Heart right ventricle (tissue), 16 donors: ENCODE results near the gene CAMK2A. TPM values are rescaled to one million over a fixed set of nuclear protein-coding genes. Genes with fewer than 3 reads are reported as not detected.

Experiments
- ATAC-seq, 8 donors: fragments of 200-7000 bp; cut with Tn5 transposase; one replicate each; pipeline ENCODE4 v1.9.1; 2020; ENCODE audit warnings: mild to moderate bottlenecking in 8 of 8, moderate library complexity in 8 of 8, moderate number of reproducible peaks in 1 of 8
- DNase-seq, 2 donors: peaks; one replicate each; pipeline ENCODE4 v3.0.0-alpha.2; 2020
- H3K27ac ChIP-seq, 10 donors: fragments of 200-600 bp; sonication (generic) in 2 of 10; one replicate each; pipeline versions ENCODE4 v1.5.0 to v1.8.0; 2020 to 2022; ENCODE audit warnings: mild to moderate bottlenecking in 3 of 10
- H3K27me3 ChIP-seq, 7 donors: fragments of 200-600 bp; one replicate each; pipeline ENCODE4 v1.8.0; 2021 to 2022; ENCODE audit warnings: mild to moderate bottlenecking in 2 of 7
- H3K36me3 ChIP-seq, 9 donors: fragments of 200-600 bp; sonication (generic) in 1 of 9; one replicate each; pipeline versions ENCODE4 v1.5.0 to v1.8.0; 2020 to 2022; ENCODE audit warnings: mild to moderate bottlenecking in 2 of 9
- H3K4me1 ChIP-seq, 9 donors: fragments of 200-600 bp; sonication (generic) in 1 of 9; one replicate each; pipeline versions ENCODE4 v1.5.0 to v1.8.0; 2020 to 2022; ENCODE audit warnings: mild to moderate bottlenecking in 4 of 9
- H3K4me3 ChIP-seq, 10 donors: fragments of 200-600 bp; sonication (generic) in 2 of 10; one replicate each; pipeline versions ENCODE4 v1.5.0 to v1.8.0; 2020 to 2022; ENCODE audit warnings: mild to moderate bottlenecking in 7 of 10, moderate library complexity in 2 of 10
- H3K9me3 ChIP-seq, 11 donors: fragments of 200-600 bp in 10 of 11; sonication (generic) in 2 of 11; one replicate each; pipeline versions ENCODE4 v1.5.0 to v1.8.0; 2013 to 2022; ENCODE audit warnings: mild to moderate bottlenecking in 2 of 11, control low read depth in 1 of 11, moderate library complexity in 1 of 11
- CTCF ChIP-seq, 9 donors: fragments of 200-600 bp; sonication (generic) in 2 of 9; IDR thresholded peaks; one replicate each; pipeline versions ENCODE4 v1.5.0 to v1.8.0; 2021 to 2022; ENCODE audit warnings: antibody characterized with exemption in 9 of 9, mild to moderate bottlenecking in 5 of 9, moderate library complexity in 1 of 9
- WGBS, 2 donors: extraction: QIAGEN DNeasy Blood & Tissue Kit; methylation state at CpG; one replicate each; pipeline ENCODE4 v1.1.7; 2013; ENCODE audit warnings: inconsistent platforms in 1 of 2; 5-methylcytosine and 5-hydroxymethylcytosine counted together
- intact Hi-C, 10 donors: fragments of 100-400 bp; cut with DNase I; formaldehyde crosslinking; loops; one replicate each; pipeline versions ENCODE4 v1.11.1 to v1.14.2; 2022
- polyA plus RNA-seq, 2 donors: library from polyadenylated mRNA; stranded (reverse); fragments of 200-250 nt; gene quantifications; one replicate each; pipeline ENCODE4 v1.2.3, GENCODE V29; 2013
- total RNA-seq, 10 donors: library from RNA; stranded (reverse); fragmentation: NEBNext Ultra II Directional in 3 of 10; extraction: Animal tissue kit (Norgen Biotek cat#: 25700) in 3 of 10; gene quantifications; one replicate each; pipeline versions ENCODE4 v1.2.1 to v1.2.4, GENCODE V29; 2021 to 2023
- donor health status: Arrhythmogenic right ventricular cardiomyopathy.
- donor health status: ischemic (EF 13 %, LVEDD 7.1; RV severe dilation, severe dysfunction).
- donor health status: healthy with polysubstance abuse.
- donor health status: DM: no; HTN: yes; CAD: no.
- donor health status: DM: no; HTN: no; CAD: no.
- donor health status: ischemic (EF 25% LVEDD 6.9; RV normal size, moderate dysfunction).
- donor health status: ischemic (EF 25% LVEDD 5.7; RV mildly dilated, moderate dysfunction).
- donor health status: healthy.
- donor health status: DM: yes; HTN: yes; CAD: no.
- donor health status: Ischemic cardiomyopathy.
- donor health status: ischemic (EF 35%, LVEDD 5.7; RV mildly dilated, moderate dysfunction).
- donor health status: nonischemic (EF 11% LVEDD 7.7; RV severe dilation, severe dysfunction).
- donor health status: DM: yes; HTN: yes; CAD: no.
- donor health status: PGD.
- donor health status: ischemic (EF 29% LVEDD 5.4; RV normal size, mild dysfunction).
- donor health status: nonischemic (EF 23%, LVEDD 6.1; RV moderate dilation, normal function).

Gene CAMK2A
- total and polyA plus RNA-seq, 12 donors: 1.2 to 25.7 (median 17.9) TPM

DNA sequence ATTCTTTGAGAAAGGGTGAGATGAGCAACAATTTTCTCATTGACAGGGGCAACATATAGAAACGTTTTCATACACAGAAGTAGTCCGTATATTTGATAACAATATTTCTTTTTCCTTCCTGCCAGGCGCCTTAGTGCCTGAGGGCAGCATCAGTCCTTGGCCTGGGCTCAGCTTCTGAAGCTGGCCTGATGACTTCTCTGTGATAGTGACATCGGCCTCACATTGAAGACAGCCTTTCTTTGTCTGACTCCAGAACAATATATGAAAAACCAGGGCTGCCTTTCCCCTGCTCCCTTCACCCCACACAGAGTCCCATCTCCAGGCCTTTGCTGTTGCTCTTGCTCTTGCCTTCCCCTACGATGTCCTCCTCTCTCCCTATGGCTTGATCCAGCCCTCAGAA, 43.8 kb upstream of the CAMK2A start:
- H3K4me3 ChIP-seq: no peak overlapping the region
- ATAC-seq: no peak
- H3K36me3 ChIP-seq: no peaks in the 10 kb centered on the region
- H3K27me3 ChIP-seq: no peaks in the 10 kb centered on the region
- intact Hi-C loops: loop anchor here in 1 of 10 donors (2.0 kb wide), 1 partner anchor 71 kb away; no protein-coding TSS in a partner anchor
- H3K4me1 ChIP-seq: no peaks in the 10 kb centered on the region
- no peak for TF ChIP-seq CTCF (IDR thresholded peaks at IDR 0.05)
- WGBS, 2 donors: 79 to 80% methylated on average over 5 of the region's 5 CpGs
- H3K9me3 ChIP-seq: no peaks in the 10 kb centered on the region
- DNase-seq: no peak
- no peak overlapping the region for H3K27ac ChIP-seq

DNA sequence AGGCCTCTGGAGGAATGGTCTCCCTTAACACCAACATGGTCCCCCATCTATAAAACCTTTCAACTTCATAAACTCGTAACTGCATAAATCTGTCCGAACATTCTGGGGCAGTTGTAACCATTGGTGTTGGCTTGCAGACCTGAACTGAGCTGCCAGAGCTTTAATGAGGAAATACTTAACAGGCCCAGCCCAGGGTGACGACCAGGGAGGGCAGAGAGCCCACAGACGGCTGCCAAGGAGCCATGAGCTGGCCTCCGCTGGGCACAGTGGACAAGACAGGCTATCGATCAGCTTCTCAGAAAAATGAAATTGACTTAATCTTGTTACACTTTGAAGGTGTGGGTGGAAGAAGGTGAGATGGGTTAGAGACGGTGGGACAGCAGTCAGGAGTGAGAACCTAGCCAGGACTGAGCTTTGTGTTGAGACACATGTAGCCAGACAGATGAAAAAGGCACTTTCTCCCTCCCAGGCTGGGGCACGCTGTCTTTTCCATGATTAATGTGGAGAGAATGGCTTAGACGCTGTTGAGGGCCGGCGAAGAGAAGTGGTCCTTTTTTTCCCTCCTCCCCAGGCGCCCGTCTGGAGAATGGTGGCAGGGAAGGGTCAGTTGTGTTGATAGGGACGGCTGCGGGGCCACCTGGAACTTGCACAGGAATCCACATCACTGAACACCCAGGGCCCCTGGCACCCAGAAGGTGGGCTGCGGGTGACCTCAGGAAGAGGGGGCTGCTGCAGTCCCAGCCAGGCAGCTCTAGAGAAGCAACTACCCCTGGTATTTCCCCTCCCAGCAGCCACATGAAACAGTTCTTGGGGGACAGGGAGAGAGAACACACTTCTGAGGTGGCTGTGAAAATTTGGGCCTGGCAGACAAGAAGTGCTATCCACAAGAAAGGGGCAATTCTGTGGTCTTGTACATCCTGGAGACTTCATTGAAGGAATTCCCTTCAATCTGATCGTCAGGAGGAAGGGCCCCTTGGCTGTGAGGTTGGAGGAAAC, 40.6 kb upstream of the CAMK2A start:
- 87 to 89% methylated on average over 17 of the region's 17 CpGs for WGBS, 2 donors
- no peak for TF ChIP-seq CTCF (IDR thresholded peaks at IDR 0.05)
- intact Hi-C loops: no loop called here
- Histone ChIP-seq H3K27ac (no peak overlapping the region), H3K4me3 (no peak overlapping the region), H3K27me3 (peaks cover 0 to 6% (median 0%) of the 10 kb centered on the region in 7 donors), H3K9me3 (no peaks in the 10 kb centered on the region), H3K4me1 (no peaks in the 10 kb centered on the region), H3K36me3 (no peaks in the 10 kb centered on the region)
- DNase-seq (no peak), ATAC-seq (peak in 1 of 8 donors; percentile 24)

DNA sequence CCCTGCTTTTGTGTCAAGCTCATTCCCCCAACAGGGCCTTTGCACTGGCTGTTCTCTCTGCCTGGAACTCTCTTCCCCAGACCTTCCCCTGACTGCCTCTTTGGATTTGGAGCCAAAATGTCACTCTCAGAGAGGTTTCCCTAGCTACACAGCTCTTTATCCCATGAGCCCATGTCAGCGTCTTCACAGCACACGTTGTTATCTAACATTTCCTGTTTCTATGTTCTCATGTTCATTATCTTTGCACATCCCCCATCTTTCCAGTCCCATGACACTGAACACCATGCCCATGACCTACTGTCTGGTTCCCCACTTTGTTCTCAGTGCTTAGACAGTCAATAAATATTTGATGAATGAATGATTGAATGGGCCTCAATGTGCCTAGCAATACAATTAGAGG, 39.5 kb upstream of the CAMK2A start:
- H3K4me1 ChIP-seq: no peaks in the 10 kb centered on the region
- no peaks in the 10 kb centered on the region for H3K36me3 ChIP-seq
- ATAC-seq (peak in 3 of 8 donors; percentile 29 to 47 (median 44)), DNase-seq (no peak)
- intact Hi-C loops: no loop called here
- no peak for TF ChIP-seq CTCF (IDR thresholded peaks at IDR 0.05)
- H3K27me3 ChIP-seq: peaks cover 0 to 6% (median 0%) of the 10 kb centered on the region in 7 donors
- H3K4me3 ChIP-seq: no peak overlapping the region
- no peak overlapping the region for H3K27ac ChIP-seq
- WGBS, 2 donors: 32 to 38% methylated on average over 2 of the region's 2 CpGs
- H3K9me3 ChIP-seq: no peaks in the 10 kb centered on the region

- Histone ChIP-seq H3K9me3 (no peaks in the 10 kb centered on the region), H3K27me3 (peaks cover 0 to 6% (median 0%) of the 10 kb centered on the region in 7 donors), H3K4me3 (no peak overlapping the region), H3K36me3 (no peaks in the 10 kb centered on the region), H3K27ac (no peak overlapping the region), H3K4me1 (no peaks in the 10 kb centered on the region)
- DNase-seq: no peak
- 91 to 96% methylated on average over 2 of the region's 2 CpGs for WGBS, 2 donors
- no peak for TF ChIP-seq CTCF (IDR thresholded peaks at IDR 0.05)
- intact Hi-C loops: no loop called here
- ATAC-seq: peak in 1 of 8 donors; percentile 23
Measured at GRCh38 chr5:150328515-150328914, 38.9 kb upstream of the CAMK2A start.
